Nephron (organoid): ENCODE data around the gene RAB35.
"Not testable (repeated sequence)": the region's sequence is repeated elsewhere in the genome, so short reads cannot be mapped to it uniquely, and the experiment has no call there.

Experiments
- H3K27ac Mint-ChIP-seq, 3 experiments: 2 replicates each; pipeline ENCODE4 v1.8.0; 2020; ENCODE audit warnings: mixed read lengths in 3 of 3, mild to moderate bottlenecking in 2 of 3, moderate library complexity in 1 of 3
- H3K27me3 Mint-ChIP-seq: 2 replicates; pipeline ENCODE4 v1.8.0; 2021; ENCODE audit warnings: low read depth, mild to moderate bottlenecking, moderate library complexity, mixed read lengths
- H3K36me3 Mint-ChIP-seq: 2 replicates; pipeline ENCODE4 v1.8.0; 2020; ENCODE audit warnings: low read depth, mixed read lengths
- H3K4me1 Mint-ChIP-seq: 2 replicates; pipeline ENCODE4 v1.8.0; 2020; ENCODE audit warnings: mixed read lengths
- H3K4me3 Mint-ChIP-seq, 3 experiments: 2 replicates each; pipeline ENCODE4 v1.8.0; 2020; ENCODE audit warnings: mild to moderate bottlenecking in 3 of 3, mixed read lengths in 3 of 3, moderate library complexity in 2 of 3
- H3K9me3 Mint-ChIP-seq: 2 replicates; pipeline ENCODE4 v1.8.0; 2020; ENCODE audit warnings: mixed read lengths
- TF ChIP-seq, protein P1 (sequence below), 3 experiments: fragments of 200-600 bp; sonication (generic); IDR thresholded peaks; one replicate each; pipeline ENCODE4 v1.5.0; 2021; ENCODE audit warnings: antibody characterized with exemption in 3 of 3; ENCODE audit not compliant: unreplicated experiment in 3 of 3

RAB35 gene

GRCh38 chr12:120047072-120047471, 69.5 kb downstream of the RAB35 start:
- H3K27me3 Mint-ChIP-seq = peaks cover 6% of the 10 kb centered on the region
- no peaks in the 10 kb centered on the region for H3K4me1 Mint-ChIP-seq
- no peak overlapping the region for H3K4me3 Mint-ChIP-seq
- TF ChIP-seq, protein P1, sequence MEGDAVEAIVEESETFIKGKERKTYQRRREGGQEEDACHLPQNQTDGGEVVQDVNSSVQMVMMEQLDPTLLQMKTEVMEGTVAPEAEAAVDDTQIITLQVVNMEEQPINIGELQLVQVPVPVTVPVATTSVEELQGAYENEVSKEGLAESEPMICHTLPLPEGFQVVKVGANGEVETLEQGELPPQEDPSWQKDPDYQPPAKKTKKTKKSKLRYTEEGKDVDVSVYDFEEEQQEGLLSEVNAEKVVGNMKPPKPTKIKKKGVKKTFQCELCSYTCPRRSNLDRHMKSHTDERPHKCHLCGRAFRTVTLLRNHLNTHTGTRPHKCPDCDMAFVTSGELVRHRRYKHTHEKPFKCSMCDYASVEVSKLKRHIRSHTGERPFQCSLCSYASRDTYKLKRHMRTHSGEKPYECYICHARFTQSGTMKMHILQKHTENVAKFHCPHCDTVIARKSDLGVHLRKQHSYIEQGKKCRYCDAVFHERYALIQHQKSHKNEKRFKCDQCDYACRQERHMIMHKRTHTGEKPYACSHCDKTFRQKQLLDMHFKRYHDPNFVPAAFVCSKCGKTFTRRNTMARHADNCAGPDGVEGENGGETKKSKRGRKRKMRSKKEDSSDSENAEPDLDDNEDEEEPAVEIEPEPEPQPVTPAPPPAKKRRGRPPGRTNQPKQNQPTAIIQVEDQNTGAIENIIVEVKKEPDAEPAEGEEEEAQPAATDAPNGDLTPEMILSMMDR (IDR thresholded peaks at IDR 0.05; ENCODE audit: unreplicated experiment in 3 of 3) = no peak
- peaks cover 4% of the 10 kb centered on the region for H3K9me3 Mint-ChIP-seq
- peaks cover 4% of the 10 kb centered on the region for H3K36me3 Mint-ChIP-seq
- H3K27ac Mint-ChIP-seq = no peak overlapping the region

GRCh38 chr12:120045367-120045766, 71.2 kb downstream of the RAB35 start:
- peaks cover 13% of the 10 kb centered on the region for H3K27me3 Mint-ChIP-seq
- H3K9me3 Mint-ChIP-seq, H3K4me3 Mint-ChIP-seq, H3K27ac Mint-ChIP-seq, H3K4me1 Mint-ChIP-seq, H3K36me3 Mint-ChIP-seq: not testable (repeated sequence)
